Measurements from ENCODE around the gene GP1BB. TPM values are rescaled to one million over a fixed set of nuclear protein-coding genes. Genes with fewer than 3 reads are reported as not detected.
A peak's percentile ranks its signal among the peaks of the same experiment; 100 is the strongest.

GP1BB gene
- total and polyA plus RNA-seq, 10 of the 15 experiments (the other 5 are each of a cell fraction or from before 2014, with no cell fraction given) = 0.05 to 0.28 (median 0.28) TPM; not detected in 7

DNA sequence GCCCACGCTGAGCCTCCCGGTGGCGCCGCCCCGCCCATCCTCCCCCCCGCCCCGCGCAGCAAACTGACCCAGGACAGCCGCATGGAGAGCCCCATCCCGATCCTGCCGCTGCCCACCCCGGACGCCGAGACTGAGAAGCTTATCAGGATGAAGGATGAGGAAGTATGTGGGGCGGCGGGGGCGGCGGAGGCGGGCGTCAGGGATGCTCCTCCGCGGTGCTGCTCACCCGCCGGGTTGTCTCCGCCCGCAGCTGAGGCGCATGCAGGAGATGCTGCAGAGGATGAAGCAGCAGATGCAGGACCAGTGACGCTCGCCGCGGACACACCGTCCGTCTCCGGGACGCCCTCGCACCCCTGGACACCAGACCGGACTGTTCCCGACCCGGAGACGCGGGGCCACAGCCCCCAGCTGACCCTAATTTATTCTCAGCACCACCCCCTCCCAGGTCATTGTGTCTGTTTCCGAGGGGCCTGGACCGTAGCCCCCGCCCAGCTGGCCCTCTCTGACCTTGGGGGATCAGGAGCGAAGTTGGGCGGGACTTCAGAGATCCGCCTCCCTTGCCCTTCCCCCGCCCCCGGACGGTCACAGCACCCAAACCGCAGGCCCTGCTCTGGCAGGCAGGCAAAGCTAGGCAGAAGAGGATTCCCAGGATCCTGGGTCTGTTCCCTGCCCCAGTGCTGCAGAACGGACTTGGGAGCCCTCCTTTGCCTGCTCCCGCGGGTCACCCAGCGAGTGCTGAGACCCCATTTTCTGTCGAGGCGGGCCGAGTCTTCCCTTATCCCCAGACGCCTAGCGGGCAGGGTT is 959 bp upstream of the GP1BB start:
- Histone ChIP-seq H3K9ac (ENCODE audit: control insufficient read depth, insufficient read depth, low read length) (no peak overlapping the region), H3K36me3 (ENCODE audit: control insufficient read depth in 2 of 2, insufficient read depth in 2 of 2, low read length in 1 of 2) (no peaks in the 10 kb centered on the region), H3K27ac (ENCODE audit: control insufficient read depth, insufficient read depth) (no peak overlapping the region), H4K20me1 (ENCODE audit: control insufficient read depth, insufficient read depth) (no peaks in the 10 kb centered on the region), H3K79me2 (ENCODE audit: control insufficient read depth, insufficient read depth, low read length) (no peaks in the 10 kb centered on the region), H3K9me3 (replicated peaks; ENCODE audit: control insufficient read depth, insufficient read depth, low read length) (no peaks in the 10 kb centered on the region; the same call in 2 of the 3 replicates), H2AFZ (ENCODE audit: control insufficient read depth, low read depth, low read length) (no peak overlapping the region), H3K4me2 (ENCODE audit: control insufficient read depth, insufficient read depth) (no peak overlapping the region), H3K4me3 (no peak overlapping the region), H3K4me1 (ENCODE audit: control insufficient read depth, insufficient read depth, low read length) (peaks cover 6% of the 10 kb centered on the region; the same call in 1 of the 2 replicates), H3K27me3 (replicated peaks in 1 of 2; ENCODE audit: control insufficient read depth in 2 of 2, insufficient read depth in 2 of 2, low read length in 1 of 2) (peaks cover 4 to 5% of the 10 kb centered on the region in 2 experiments; a peak in 3 of 4 replicates)
- BruUV-seq (replicated peaks) = no TSS peak
- CTCF ChIA-PET = no interaction called here
- ATAC-seq (no peak), DNase-seq (ENCODE audit: low read depth, low spot score) (no peak), FAIRE-seq (no peak)
- WGBS (ENCODE audit: insufficient coverage, insufficient replicate concordance, low lambda C conversion rate, missing lambda C conversion rate) = 82% methylated on average over 42 of the region's 60 CpGs
- in situ Hi-C loops (cut with MboI) = no loop called here
- POLR2A ChIA-PET = no interaction called here
- intact Hi-C loops (cut with micrococcal nuclease; ENCODE audit: unreplicated experiment) = no loop called here
- SMC1A ChIA-PET (ENCODE audit: uncharacterized antibody, unreplicated experiment) = no interaction called here
- RAD21 ChIA-PET (ENCODE audit: unreplicated experiment) = no interaction called here
- no peak for TF ChIP-seq HDGF (IDR thresholded peaks at IDR 0.05)

DNA sequence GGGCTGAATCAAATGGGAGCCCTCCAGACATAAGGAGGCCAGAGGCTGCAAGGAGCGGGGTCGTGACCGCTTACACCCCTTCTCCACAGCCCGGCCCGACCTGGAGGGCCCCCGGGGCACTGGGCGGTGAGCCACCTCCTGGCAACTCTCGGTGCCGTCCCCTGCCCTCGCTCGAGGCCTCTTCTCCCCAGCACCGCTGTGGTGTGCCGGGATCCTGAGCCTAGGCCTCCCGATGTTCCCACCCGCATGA is 432 bp upstream of the GP1BB start:
- 36% methylated on average over 15 of the region's 15 CpGs for WGBS (ENCODE audit: insufficient coverage, insufficient replicate concordance, low lambda C conversion rate, missing lambda C conversion rate)
- CTCF ChIA-PET = interaction anchor here (1.0 kb wide), 1 partner anchor 196 kb away, joined by 3 read pairs; no protein-coding TSS in a partner anchor
- FAIRE-seq = no peak
- Histone ChIP-seq H3K27ac (ENCODE audit: control insufficient read depth, insufficient read depth) (no peak overlapping the region), H3K27me3 (replicated peaks in 1 of 2; ENCODE audit: control insufficient read depth in 2 of 2, insufficient read depth in 2 of 2, low read length in 1 of 2) (peaks cover 4 to 5% of the 10 kb centered on the region in 2 experiments; a peak in 3 of 4 replicates), H3K4me2 (ENCODE audit: control insufficient read depth, insufficient read depth) (0 out of 2 replicates have a peak overlapping the region, but pooled peaks have one; percentile 17), H3K9ac (ENCODE audit: control insufficient read depth, insufficient read depth, low read length) (no peak overlapping the region), H4K20me1 (ENCODE audit: control insufficient read depth, insufficient read depth) (no peaks in the 10 kb centered on the region), H3K9me3 (replicated peaks; ENCODE audit: control insufficient read depth, insufficient read depth, low read length) (no peaks in the 10 kb centered on the region; the same call in 2 of the 3 replicates), H3K4me1 (ENCODE audit: control insufficient read depth, insufficient read depth, low read length) (peaks cover 6% of the 10 kb centered on the region; the same call in 1 of the 2 replicates), H3K4me3 (no peak overlapping the region), H2AFZ (ENCODE audit: control insufficient read depth, low read depth, low read length) (no peak overlapping the region), H3K79me2 (ENCODE audit: control insufficient read depth, insufficient read depth, low read length) (no peaks in the 10 kb centered on the region), H3K36me3 (ENCODE audit: control insufficient read depth in 2 of 2, insufficient read depth in 2 of 2, low read length in 1 of 2) (no peaks in the 10 kb centered on the region)
- TF ChIP-seq, protein P1, sequence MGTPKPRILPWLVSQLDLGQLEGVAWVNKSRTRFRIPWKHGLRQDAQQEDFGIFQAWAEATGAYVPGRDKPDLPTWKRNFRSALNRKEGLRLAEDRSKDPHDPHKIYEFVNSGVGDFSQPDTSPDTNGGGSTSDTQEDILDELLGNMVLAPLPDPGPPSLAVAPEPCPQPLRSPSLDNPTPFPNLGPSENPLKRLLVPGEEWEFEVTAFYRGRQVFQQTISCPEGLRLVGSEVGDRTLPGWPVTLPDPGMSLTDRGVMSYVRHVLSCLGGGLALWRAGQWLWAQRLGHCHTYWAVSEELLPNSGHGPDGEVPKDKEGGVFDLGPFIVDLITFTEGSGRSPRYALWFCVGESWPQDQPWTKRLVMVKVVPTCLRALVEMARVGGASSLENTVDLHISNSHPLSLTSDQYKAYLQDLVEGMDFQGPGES (IDR thresholded peaks at IDR 0.05) = no peak
- TF ChIP-seq NR2C2 (IDR thresholded peaks at IDR 0.05; ENCODE audit: borderline replicate concordance, control insufficient read depth, insufficient read length, low read depth) (no peak), WRNIP1 (IDR thresholded peaks at IDR 0.05; ENCODE audit: borderline replicate concordance, low read depth, low read length) (no peak), SIX5 (IDR thresholded peaks at IDR 0.05; ENCODE audit: low read depth, low read length, severe bottlenecking) (no peak), BHLHE40 (IDR thresholded peaks at IDR 0.05; ENCODE audit: borderline replicate concordance in 1 of 2, low read depth in 2 of 2, low read length in 1 of 2) (no peak)
- TF ChIP-seq, protein P2, sequence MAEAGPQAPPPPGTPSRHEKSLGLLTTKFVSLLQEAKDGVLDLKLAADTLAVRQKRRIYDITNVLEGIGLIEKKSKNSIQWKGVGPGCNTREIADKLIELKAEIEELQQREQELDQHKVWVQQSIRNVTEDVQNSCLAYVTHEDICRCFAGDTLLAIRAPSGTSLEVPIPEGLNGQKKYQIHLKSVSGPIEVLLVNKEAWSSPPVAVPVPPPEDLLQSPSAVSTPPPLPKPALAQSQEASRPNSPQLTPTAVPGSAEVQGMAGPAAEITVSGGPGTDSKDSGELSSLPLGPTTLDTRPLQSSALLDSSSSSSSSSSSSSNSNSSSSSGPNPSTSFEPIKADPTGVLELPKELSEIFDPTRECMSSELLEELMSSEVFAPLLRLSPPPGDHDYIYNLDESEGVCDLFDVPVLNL (IDR thresholded peaks at IDR 0.05; ENCODE audit: low read depth, low read length) = no peak
- TF ChIP-seq, protein P3, sequence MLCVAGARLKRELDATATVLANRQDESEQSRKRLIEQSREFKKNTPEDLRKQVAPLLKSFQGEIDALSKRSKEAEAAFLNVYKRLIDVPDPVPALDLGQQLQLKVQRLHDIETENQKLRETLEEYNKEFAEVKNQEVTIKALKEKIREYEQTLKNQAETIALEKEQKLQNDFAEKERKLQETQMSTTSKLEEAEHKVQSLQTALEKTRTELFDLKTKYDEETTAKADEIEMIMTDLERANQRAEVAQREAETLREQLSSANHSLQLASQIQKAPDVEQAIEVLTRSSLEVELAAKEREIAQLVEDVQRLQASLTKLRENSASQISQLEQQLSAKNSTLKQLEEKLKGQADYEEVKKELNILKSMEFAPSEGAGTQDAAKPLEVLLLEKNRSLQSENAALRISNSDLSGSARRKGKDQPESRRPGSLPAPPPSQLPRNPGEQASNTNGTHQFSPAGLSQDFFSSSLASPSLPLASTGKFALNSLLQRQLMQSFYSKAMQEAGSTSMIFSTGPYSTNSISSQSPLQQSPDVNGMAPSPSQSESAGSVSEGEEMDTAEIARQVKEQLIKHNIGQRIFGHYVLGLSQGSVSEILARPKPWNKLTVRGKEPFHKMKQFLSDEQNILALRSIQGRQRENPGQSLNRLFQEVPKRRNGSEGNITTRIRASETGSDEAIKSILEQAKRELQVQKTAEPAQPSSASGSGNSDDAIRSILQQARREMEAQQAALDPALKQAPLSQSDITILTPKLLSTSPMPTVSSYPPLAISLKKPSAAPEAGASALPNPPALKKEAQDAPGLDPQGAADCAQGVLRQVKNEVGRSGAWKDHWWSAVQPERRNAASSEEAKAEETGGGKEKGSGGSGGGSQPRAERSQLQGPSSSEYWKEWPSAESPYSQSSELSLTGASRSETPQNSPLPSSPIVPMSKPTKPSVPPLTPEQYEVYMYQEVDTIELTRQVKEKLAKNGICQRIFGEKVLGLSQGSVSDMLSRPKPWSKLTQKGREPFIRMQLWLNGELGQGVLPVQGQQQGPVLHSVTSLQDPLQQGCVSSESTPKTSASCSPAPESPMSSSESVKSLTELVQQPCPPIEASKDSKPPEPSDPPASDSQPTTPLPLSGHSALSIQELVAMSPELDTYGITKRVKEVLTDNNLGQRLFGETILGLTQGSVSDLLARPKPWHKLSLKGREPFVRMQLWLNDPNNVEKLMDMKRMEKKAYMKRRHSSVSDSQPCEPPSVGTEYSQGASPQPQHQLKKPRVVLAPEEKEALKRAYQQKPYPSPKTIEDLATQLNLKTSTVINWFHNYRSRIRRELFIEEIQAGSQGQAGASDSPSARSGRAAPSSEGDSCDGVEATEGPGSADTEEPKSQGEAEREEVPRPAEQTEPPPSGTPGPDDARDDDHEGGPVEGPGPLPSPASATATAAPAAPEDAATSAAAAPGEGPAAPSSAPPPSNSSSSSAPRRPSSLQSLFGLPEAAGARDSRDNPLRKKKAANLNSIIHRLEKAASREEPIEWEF (IDR thresholded peaks at IDR 0.05; ENCODE audit: insufficient replicate concordance, low read depth, low read length) = no peak
- no peak for ATAC-seq
- no TSS peak for BruUV-seq (replicated peaks)
- POLR2A ChIA-PET = no interaction called here
- DNase-seq (ENCODE audit: low read depth, low spot score) = no peak
- in situ Hi-C loops (cut with MboI) = no loop called here
- intact Hi-C loops (cut with micrococcal nuclease; ENCODE audit: unreplicated experiment) = no loop called here
- SMC1A ChIA-PET (ENCODE audit: uncharacterized antibody, unreplicated experiment) = no interaction called here
- RAD21 ChIA-PET (ENCODE audit: unreplicated experiment) = no interaction called here
